Keratinocyte (primary cell): ENCODE results near the gene CCN5. TPM values are rescaled to one million over a fixed set of nuclear protein-coding genes. Genes with fewer than 3 reads are reported as not detected.

Experiments
- DNase-seq: peaks from one replicate; pipeline ENCODE4 v3.0.0-alpha.2; 2011; ENCODE audit warnings: low read depth, missing footprints, low spot score
- FAIRE-seq: peaks from 2 replicates; lab custom pipeline; 2011; peaks lifted over from hg19 to GRCh38; lab: Jason Lieb, UNC
- H2AFZ ChIP-seq: 2 replicates; pipeline ENCODE4 v1.6.0; 2012; ENCODE audit warnings: low read length, control low read depth, inconsistent platforms; ENCODE audit not compliant: control insufficient read depth
- H3K27ac ChIP-seq: 2 replicates; pipeline ENCODE4 v1.5.1; 2011; ENCODE audit warnings: low read length; ENCODE audit not compliant: control insufficient read depth, insufficient read depth
- H3K27me3 ChIP-seq: 3 replicates; pipeline ENCODE4 v1.6.0; 2011; ENCODE audit warnings: low read length; ENCODE audit not compliant: control insufficient read depth, insufficient read depth; ENCODE audit errors: extremely low read depth
- H3K36me3 ChIP-seq, 2 experiments: 2 replicates in 1 of 2; 3 replicates in 1 of 2; pipeline ENCODE4 v1.5.1; 2011; ENCODE audit warnings: low read length in 2 of 2, mild to moderate bottlenecking in 1 of 2; ENCODE audit not compliant: control insufficient read depth in 2 of 2, insufficient read depth in 2 of 2; ENCODE audit errors: extremely low read depth in 1 of 2
- H3K4me1 ChIP-seq: 3 replicates; pipeline ENCODE4 v1.5.1; 2011; ENCODE audit warnings: low read length; ENCODE audit not compliant: control insufficient read depth, insufficient read depth; ENCODE audit errors: extremely low read depth
- H3K4me2 ChIP-seq: 3 replicates; pipeline ENCODE4 v1.6.0; 2011; ENCODE audit warnings: low read depth, low read length; ENCODE audit not compliant: control insufficient read depth, insufficient read depth; ENCODE audit errors: extremely low read depth
- H3K4me3 ChIP-seq, 3 experiments: fragments of 200-600 bp in 1 of 3; sonication (generic) in 1 of 3; 2 replicates in 2 of 3; 3 replicates in 1 of 3; pipeline ENCODE4 v1.5.1; 2011 to 2016; ENCODE audit warnings: low read length in 3 of 3, mild to moderate bottlenecking in 3 of 3, control low read depth in 2 of 3, inconsistent platforms in 1 of 3, low read depth in 1 of 3, mixed read lengths in 1 of 3, mixed run types in 1 of 3, moderate library complexity in 1 of 3; ENCODE audit not compliant: control insufficient read depth in 2 of 3, insufficient read depth in 2 of 3; ENCODE audit errors: extremely low read depth in 1 of 3
- H3K79me2 ChIP-seq: 2 replicates; pipeline ENCODE4 v1.6.0; 2012; ENCODE audit warnings: low read length; ENCODE audit not compliant: control insufficient read depth, insufficient read depth
- H3K9ac ChIP-seq: 3 replicates; pipeline ENCODE4 v1.6.0; 2011; ENCODE audit warnings: low read length; ENCODE audit not compliant: control insufficient read depth, insufficient read depth; ENCODE audit errors: extremely low read depth
- H3K9me1 ChIP-seq: 3 replicates; pipeline ENCODE4 v1.6.0; 2011; ENCODE audit warnings: low read length; ENCODE audit not compliant: control insufficient read depth, insufficient read depth; ENCODE audit errors: extremely low read depth
- H3K9me3 ChIP-seq: 2 replicates; pipeline ENCODE4 v1.5.1; 2012; ENCODE audit warnings: low read depth, low read length; ENCODE audit not compliant: control insufficient read depth
- H4K20me1 ChIP-seq: 3 replicates; pipeline ENCODE4 v1.6.0; 2011; ENCODE audit warnings: low read length; ENCODE audit not compliant: control insufficient read depth, insufficient read depth; ENCODE audit errors: extremely low read depth
- EZH2 ChIP-seq: IDR thresholded peaks from one replicate; pipeline ENCODE4 v1.6.1; 2012; ENCODE audit warnings: inconsistent platforms, mild to moderate bottlenecking, low read length, moderate library complexity
- dilution Hi-C: fragments of 300-500 bp; cut with MboI; formaldehyde crosslinking; loops from one replicate; pipeline ENCODE4 v1.7.0; 2020; ENCODE audit warnings: low sequenced_read_pairs; ENCODE audit not compliant: extremely low pct_ligation_motif_present
- polyA plus RNA-seq, 5 experiments: library from polyadenylated mRNA; depleted of rRNA in 3 of 5; stranded (reverse) in 3 of 5; stranded (forward) in 1 of 5; unstranded in 1 of 5; fragments of >200 nt; gene quantifications; 1 replicate in 1 of 5; 2 replicates in 3 of 5; 3 replicates in 1 of 5; pipeline versions ENCODE4 v1.2.1 to v1.2.3, GENCODE V29; 2011 to 2012; ENCODE audit warnings: missing spikeins in 2 of 5, low read depth in 1 of 5, low replicate concordance in 1 of 5
- TF ChIP-seq, protein P1 (sequence below), 3 experiments: IDR thresholded peaks in 1 of 3; conservative IDR thresholded peaks in 1 of 3; optimal IDR thresholded peaks in 1 of 3; 2 replicates in 2 of 3; 3 replicates in 1 of 3; pipeline versions ENCODE3 to v1.5.1; 2011; ENCODE audit warnings: low read length in 3 of 3, mild to moderate bottlenecking in 3 of 3, moderate library complexity in 2 of 3, control low read depth in 1 of 3, inconsistent platforms in 1 of 3; ENCODE audit not compliant: insufficient read depth in 2 of 3; ENCODE audit errors: extremely low read depth in 1 of 3

The CCN5 gene
- polyA plus RNA-seq, 1 donor (not counting 4 experiments of a cell fraction or from before 2014, with no cell fraction given) = not detected

DNA sequence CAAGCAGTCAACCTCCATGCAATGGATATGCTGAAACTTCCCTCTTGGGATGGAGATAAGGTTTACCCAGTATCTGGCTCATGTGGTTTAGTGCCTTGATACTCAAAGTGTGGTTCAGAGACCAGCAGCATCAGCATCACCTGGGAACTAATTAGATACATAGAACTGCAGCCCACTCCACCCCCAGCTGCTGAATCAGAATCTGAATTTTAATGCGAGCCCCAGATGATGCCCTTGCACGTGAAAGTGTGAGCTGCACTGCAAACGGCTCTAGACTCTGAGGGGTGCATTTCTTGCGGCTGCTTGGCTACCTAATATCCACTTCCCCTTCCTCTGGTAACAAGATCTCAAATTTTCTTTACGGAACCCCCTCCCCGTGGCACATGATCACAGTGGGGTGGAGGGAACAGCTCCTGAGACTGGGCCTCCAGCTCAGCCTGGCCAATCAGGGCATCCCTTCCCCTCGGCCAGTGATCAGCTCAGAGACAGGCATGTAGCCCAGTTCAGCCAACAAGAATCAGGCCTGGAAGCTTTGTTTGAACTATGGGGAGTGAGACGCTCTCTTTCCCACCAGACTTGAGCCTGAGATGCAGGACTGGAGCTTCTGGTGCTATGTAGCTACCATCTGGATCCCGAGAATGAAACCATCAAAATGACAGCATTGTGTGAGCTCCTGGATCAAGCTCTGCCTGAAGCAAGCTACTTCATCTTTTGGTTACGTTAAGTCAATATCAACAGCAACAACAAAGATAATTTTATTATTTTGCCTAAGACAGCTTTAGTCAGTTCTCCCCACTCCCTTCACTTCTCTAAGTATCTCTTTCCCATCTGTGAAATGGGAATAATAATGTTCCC is 43.3 kb downstream of the CCN5 start:
- FAIRE-seq = no peak
- Histone ChIP-seq H3K4me2 (no peak overlapping the region), H3K9me3 (no peaks in the 10 kb centered on the region), H3K79me2 (no peaks in the 10 kb centered on the region), H3K27ac (no peak overlapping the region), H3K4me1 (no peaks in the 10 kb centered on the region), H2AFZ (no peak overlapping the region), H3K27me3 (peaks cover 18% of the 10 kb centered on the region), H3K4me3 (no peak overlapping the region), H3K9me1 (no peaks in the 10 kb centered on the region), H4K20me1 (no peaks in the 10 kb centered on the region), H3K36me3 (no peaks in the 10 kb centered on the region), H3K9ac (no peak overlapping the region)
- dilution Hi-C loops = loop anchor here (25.0 kb wide), 1 partner anchor 104 kb away; no protein-coding TSS in a partner anchor
- DNase-seq = no peak
- TF ChIP-seq EZH2 = no peak
- TF ChIP-seq, protein P1, sequence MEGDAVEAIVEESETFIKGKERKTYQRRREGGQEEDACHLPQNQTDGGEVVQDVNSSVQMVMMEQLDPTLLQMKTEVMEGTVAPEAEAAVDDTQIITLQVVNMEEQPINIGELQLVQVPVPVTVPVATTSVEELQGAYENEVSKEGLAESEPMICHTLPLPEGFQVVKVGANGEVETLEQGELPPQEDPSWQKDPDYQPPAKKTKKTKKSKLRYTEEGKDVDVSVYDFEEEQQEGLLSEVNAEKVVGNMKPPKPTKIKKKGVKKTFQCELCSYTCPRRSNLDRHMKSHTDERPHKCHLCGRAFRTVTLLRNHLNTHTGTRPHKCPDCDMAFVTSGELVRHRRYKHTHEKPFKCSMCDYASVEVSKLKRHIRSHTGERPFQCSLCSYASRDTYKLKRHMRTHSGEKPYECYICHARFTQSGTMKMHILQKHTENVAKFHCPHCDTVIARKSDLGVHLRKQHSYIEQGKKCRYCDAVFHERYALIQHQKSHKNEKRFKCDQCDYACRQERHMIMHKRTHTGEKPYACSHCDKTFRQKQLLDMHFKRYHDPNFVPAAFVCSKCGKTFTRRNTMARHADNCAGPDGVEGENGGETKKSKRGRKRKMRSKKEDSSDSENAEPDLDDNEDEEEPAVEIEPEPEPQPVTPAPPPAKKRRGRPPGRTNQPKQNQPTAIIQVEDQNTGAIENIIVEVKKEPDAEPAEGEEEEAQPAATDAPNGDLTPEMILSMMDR (optimal IDR thresholded peaks at IDR 0.05 in 1 of 3, IDR thresholded peaks at IDR 0.05 in 1 of 3, conservative IDR thresholded peaks at IDR 0.05 in 1 of 3; ENCODE audit: extremely low read depth in 1 of 3, insufficient read depth in 2 of 3, low read length in 3 of 3) = no peak

DNA sequence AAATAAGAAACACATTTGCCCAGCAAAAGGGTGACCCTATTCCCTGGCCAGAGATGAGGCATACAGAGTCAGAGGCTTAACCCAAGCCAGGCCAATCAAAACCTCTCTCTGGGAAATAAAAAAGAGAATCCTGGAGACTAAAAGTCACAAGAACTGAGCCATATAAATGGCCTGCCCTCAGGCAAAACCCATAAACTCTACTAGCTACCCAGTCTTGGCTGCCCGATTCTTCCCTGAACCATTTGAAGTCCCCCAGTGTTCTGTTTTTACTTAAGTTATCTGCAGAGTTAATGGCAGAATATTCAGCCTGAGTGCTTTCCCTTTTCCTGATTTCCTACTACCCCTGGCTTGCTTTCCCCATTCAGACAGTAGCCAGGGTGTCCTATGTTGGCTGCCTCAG is 44.4 kb downstream of the CCN5 start:
- Histone ChIP-seq H2AFZ (no peak overlapping the region), H3K79me2 (no peaks in the 10 kb centered on the region), H3K36me3 (no peaks in the 10 kb centered on the region), H3K4me3 (no peak overlapping the region), H4K20me1 (no peaks in the 10 kb centered on the region), H3K9me3 (no peaks in the 10 kb centered on the region), H3K27ac (no peak overlapping the region), H3K9me1 (no peaks in the 10 kb centered on the region), H3K4me2 (no peak overlapping the region), H3K9ac (no peak overlapping the region), H3K27me3 (peaks cover 13% of the 10 kb centered on the region), H3K4me1 (no peaks in the 10 kb centered on the region)
- dilution Hi-C loops = loop anchor here (25.0 kb wide), 1 partner anchor 103 kb away; no protein-coding TSS in a partner anchor
- FAIRE-seq (no peak), DNase-seq (no peak)
- no peak for TF ChIP-seq EZH2
